ENCODE measurements around the gene CBFA2T2.
A peak's percentile ranks its signal among the peaks of the same experiment; 100 is the strongest.
"Not testable (repeated sequence)": the region's sequence is repeated elsewhere in the genome, so short reads cannot be mapped to it uniquely, and the experiment has no call there.

The CBFA2T2 gene

GRCh38 chr20:33685328-33686099, 195.6 kb downstream of the CBFA2T2 start:
- DNase-seq = peak; percentile 76

DNA sequence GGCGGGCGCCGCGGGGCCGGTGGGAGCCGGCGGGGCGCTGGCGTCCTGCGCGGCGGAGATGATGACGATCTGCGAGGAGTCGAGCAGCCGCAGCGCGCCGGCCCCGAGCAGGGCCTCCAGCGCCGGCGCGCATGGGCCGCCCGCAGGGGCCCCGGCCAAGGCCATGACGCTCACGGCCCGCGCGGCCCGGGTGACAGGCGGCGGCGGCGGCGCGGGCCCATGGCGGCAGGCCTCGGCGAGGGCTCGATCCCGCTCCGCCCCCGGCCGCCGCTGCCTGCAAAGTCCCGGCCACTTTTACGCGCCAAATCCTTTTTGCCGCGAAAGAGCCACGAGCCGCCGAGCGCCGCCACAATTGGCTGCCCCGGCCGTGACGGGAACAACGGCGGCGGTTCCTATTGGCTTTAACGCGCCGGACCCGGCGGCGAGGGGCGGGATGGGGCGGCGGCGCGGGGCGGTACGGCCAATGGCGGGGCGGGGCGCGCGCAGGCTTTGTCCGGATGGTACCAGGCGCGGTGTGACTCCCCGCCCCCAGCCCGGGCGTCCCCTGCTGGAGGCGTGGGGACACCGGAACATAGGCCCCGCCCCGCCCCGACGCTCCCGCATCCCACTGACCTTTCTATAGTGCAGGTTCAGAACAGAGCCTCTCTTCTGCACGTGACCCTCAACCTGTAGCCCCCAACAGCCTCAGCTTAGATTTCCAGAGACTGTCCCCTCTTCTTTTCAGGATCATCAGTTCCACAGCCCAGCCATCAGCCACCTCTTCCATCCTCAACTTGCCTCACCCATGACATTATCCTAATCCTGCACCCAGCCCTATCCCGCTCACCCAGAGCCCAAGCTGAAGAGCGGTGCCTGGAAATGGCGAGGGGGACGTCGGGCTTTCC, 196.4 kb downstream of the CBFA2T2 start, which contains the start of gene E2F1:
Gene E2F1, minus strand, starts transcription at position 286 of the 884 bp plus-strand sequence. Its CDS starts 121 bp downstream, at position 165.
- peak; percentile 95 for DNase-seq

GRCh38 chr20:33686984-33687366, 197.1 kb downstream of the CBFA2T2 start:
- DNase-seq = no peak

DNA sequence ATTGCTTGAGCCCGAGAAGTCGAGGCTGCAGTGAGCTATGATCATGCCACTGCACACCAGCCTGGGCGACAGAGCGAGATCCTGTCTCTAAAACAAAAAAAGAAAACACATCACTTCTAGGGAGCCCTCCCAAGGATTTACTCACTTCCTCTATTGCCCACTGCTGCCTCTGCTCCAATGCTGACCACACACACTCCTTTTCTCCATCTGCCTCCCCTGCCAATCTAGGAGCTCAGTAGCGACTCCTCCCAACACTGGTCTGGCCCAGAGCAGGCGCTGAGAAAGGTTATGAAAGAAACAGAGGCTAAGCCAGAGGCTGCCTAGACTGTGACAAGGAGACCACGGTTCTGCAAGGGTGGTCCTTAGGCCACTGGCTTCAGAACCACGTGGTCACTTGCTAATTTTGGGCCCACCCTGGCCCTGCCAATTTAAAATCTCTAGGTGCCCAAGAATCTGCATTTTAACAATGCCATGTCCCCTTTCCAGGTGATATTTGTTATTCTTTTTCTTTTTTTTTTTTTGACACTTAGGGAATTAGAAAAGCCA, 197.5 kb downstream of the CBFA2T2 start:
- DNase-seq = no peak

GRCh38 chr20:33687993-33688937, 198.4 kb downstream of the CBFA2T2 start:
- no peak for DNase-seq

DNA sequence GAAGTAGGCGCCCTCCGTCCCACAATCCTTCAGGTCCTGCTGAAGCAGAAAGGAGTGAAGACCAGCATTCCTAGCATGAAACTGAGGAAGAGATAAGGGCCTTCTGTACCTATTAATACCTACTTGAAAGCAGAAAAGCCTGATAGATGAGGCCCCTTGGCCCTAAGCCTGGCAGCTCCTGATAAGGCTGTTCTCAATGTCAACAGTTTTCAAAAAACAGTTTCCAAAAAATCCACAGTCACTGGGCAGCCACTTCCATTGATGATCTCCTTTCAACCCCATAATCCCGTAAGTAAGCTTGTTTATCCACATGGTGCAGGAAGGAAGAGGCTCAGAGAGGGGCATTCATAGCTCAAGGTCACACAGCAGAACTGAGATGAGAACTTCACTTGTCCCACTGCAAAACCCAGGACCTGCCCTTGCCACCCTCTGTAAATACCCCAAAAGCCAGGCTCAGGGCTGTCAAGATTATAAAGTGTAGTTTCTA, 199.1 kb downstream of the CBFA2T2 start:
- no peak for DNase-seq

- no peak for DNase-seq
Measured at GRCh38 chr20:33689493-33689892, 199.6 kb downstream of the CBFA2T2 start.

DNA sequence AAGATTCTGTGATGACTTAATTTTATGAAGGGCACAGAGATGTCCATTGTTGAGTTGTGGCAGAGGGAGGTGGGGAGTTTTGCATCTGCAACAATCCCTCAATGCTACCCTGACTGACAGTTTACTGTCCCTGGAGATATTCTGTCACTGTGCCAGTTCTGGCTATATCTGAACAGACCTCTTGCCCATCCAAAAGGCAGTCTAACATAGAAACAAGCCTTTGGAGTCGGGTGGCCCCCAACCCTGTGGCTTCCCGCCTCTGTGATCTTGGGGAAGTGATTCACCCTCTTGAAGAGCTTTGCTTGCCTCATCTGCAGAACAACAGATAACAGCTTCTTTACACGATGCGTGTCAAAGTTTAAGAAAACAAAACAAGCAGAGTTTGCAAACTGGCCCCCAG, 200.1 kb downstream of the CBFA2T2 start:
- peak; percentile 63 for DNase-seq

DNA sequence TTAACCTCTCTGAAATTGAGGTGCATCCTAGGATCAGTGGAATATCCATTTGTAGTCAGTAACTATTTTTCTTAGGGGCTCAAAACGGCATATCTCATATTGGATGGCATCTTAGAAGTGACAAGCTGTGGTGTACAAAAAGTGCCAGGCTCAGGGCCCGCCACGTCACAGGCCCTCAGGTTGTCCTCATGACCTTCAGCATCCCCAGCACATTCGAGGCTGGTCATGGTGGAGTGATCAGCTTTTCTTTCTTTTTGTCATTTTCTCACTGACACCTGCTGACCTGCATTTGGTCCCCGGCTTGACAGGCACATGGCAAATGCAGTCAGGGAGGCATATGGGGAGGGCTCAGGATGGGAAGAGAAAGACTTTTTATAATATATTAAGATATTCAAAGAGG, 203.4 kb downstream of the CBFA2T2 start:
- no peak for DNase-seq

GRCh38 chr20:33693741-33694638, 204.1 kb downstream of the CBFA2T2 start:
- no peak for DNase-seq

- no peak for DNase-seq
Measured at GRCh38 chr20:33694639-33695012, 204.7 kb downstream of the CBFA2T2 start.

DNA sequence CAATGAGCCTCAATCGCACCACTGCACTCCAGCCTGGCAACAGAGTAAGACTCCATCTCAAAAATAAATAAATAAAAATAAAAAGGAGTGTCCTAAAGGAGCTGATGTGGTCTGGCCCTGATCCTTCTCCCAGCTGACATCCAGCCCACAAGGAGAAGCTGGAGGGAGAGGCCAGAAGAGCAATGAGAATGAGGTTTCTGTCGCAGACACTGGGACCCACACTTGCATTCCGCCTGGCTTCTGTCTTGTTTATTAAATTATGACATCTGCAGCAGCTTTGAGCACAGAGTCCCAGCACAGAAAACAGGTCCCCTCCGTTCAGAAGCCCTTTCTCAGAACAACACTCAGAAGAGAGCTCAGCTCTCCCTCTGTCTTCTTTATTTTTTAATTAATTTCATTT, 206.6 kb downstream of the CBFA2T2 start:
- DNase-seq = no peak

DNA sequence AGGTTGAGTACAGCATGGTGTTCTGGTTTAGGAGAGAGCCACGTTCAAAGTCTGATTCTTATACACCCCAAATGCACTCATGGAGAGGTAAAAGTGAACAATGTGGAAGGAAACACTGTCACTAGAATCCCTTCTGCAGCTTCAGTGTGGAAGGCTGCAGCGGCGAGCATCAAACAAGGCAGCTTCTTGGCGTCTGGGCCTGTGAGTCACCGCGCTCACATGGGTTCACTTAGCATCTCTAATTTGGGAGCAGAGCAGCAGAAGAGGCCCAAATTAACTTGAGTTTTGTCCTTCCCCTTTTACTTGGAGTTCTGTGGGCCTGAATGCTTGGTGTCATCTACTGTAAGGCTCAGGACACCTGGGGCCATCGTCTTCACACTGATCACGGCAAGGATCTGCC, 207.2 kb downstream of the CBFA2T2 start:
- DNase-seq = no peak

- not testable (repeated sequence) for DNase-seq
Measured at GRCh38 chr20:33698966-33699365, 209.1 kb downstream of the CBFA2T2 start.

Data from stimulated activated CD4-positive, alpha-beta T cell treated with anti-CD3 and anti-CD28 coated beads, Interleukin-1b, Interleukin-23, amount 100 ng/mL, for 48 hours (primary cell).